C4-2B (cell line): Measurements from ENCODE around the gene MKKS.

Experiments used
- H3K27ac ChIP-seq: fragments of 450-650 bp; 2 replicates; pipeline ENCODE4 v1.5.1; 2017
- ZFX ChIP-seq: fragments of 450-650 bp; IDR thresholded peaks from 2 replicates; pipeline ENCODE4 v1.6.1; 2017
- TF ChIP-seq, protein P1 (sequence below): fragments of 450-650 bp; conservative IDR thresholded peaks from 2 replicates; pipeline ENCODE4 v1.5.1; 2017; ENCODE audit warnings: mild to moderate bottlenecking

The MKKS gene

DNA sequence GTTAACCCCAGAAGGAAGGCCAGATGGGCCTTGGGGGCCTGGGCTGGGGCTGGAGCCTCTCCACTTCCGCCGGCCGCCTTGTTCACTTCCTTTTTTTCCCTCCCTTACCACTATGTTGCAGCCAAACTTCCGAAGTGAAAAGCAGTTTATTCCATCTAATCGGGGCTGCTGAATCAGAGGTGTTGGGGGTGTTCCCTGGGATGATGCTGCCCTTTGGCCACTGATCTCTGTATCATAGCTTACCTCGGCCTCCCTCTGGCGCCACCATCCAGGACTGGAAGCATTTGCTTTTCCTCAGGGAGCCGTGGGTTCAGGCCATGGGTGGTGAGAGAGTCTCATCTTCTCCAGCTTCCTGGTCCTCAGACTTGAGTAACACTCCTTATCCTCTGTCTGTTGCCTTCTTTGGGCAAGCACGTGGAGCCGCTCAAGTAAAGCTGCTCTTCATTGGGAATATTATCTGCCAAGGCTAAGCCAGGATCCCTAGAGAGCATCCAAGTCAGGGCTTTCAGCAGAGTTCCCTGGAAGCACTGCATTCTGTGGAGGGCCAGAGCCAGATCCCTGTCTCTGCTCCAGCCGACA, 40.7 kb upstream of the MKKS start:
- H3K27ac ChIP-seq, result no peak overlapping the region
- TF ChIP-seq, protein P1, sequence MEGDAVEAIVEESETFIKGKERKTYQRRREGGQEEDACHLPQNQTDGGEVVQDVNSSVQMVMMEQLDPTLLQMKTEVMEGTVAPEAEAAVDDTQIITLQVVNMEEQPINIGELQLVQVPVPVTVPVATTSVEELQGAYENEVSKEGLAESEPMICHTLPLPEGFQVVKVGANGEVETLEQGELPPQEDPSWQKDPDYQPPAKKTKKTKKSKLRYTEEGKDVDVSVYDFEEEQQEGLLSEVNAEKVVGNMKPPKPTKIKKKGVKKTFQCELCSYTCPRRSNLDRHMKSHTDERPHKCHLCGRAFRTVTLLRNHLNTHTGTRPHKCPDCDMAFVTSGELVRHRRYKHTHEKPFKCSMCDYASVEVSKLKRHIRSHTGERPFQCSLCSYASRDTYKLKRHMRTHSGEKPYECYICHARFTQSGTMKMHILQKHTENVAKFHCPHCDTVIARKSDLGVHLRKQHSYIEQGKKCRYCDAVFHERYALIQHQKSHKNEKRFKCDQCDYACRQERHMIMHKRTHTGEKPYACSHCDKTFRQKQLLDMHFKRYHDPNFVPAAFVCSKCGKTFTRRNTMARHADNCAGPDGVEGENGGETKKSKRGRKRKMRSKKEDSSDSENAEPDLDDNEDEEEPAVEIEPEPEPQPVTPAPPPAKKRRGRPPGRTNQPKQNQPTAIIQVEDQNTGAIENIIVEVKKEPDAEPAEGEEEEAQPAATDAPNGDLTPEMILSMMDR, result no peak
- TF ChIP-seq ZFX, result no peak

DNA sequence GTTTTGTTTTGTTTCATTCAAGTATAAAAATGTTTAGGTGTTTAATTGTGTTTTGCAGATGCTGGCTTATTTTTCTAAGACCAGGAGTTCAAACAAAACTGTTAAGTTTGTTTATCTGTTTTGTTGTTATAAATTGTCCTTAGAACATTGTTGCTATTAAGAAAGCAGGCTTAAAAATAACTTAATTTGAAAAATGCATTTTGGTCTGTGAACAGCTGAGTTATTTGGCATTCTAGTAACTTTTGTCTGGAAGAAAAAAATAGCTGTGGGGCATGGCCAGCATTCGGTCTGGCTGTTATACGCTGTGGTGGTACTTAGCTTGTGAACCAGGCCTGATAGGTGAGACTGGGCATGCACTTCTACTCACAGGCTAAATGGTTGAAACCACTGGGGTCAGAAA, 38.8 kb upstream of the MKKS start:
- no peak overlapping the region for H3K27ac ChIP-seq
- no peak for TF ChIP-seq ZFX
- TF ChIP-seq, protein P1, result no peak

DNA sequence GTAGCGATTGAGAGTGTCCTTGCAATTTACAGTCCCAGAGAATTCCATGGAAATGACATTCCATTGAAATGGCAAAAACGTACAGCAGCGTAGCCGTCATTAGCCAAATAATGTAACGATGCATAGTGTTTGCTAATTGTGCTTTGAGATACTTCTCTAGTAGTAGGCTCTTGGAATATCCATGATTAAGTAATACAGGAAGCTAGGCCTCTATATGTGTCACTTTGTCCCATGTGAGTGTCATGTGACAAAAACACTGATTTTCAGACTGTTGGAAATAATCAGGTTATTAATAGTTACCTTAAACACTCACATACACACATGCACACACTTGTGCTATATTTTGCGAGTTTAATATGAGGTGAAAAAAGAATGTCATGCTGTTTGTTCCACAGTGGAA, 36.3 kb upstream of the MKKS start:
- no peak overlapping the region for H3K27ac ChIP-seq
- TF ChIP-seq, protein P1, result no peak
- no peak for TF ChIP-seq ZFX

DNA sequence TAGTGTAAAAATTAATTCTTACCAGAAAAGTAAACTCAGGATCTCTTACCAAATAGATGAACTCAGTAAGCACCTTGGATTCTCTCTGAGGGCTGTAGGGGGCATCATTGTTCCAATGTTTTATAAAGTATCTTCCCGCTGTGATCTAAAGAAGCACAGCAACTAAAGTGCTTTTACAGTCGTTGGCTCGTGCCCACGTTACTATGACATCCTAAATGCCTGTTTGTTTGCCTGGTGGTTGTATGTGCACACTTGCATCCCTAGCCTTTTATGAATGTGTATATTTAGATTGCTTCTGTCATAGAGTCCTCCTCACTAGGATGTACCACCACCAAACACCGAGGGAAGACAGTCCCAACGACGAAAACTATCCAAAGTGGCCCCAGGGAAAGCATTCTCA, 35.6 kb upstream of the MKKS start:
- no peak overlapping the region for H3K27ac ChIP-seq
- TF ChIP-seq, protein P1, result peak; percentile 81
- TF ChIP-seq ZFX, result no peak

DNA sequence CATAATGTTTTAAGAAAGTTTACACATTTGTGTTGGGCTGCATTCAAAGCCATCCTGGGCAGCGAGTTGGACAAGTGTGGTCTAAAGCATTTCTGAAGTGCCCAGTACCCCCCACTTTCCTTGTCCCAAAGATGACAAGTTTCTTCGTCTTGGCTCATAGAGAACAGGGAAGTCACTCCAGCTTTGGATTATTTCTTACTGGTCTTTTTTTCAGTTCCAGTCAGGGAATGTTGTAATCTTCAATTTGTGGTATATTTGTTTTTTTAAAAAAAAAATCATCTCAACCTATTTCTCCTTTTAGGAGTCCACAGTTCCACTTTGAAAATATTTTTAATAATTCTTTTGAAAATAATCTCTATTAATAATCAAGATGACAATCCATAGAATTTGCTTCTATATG, 35.0 kb upstream of the MKKS start:
- TF ChIP-seq ZFX, result no peak
- TF ChIP-seq, protein P1, result no peak
- no peak overlapping the region for H3K27ac ChIP-seq

DNA sequence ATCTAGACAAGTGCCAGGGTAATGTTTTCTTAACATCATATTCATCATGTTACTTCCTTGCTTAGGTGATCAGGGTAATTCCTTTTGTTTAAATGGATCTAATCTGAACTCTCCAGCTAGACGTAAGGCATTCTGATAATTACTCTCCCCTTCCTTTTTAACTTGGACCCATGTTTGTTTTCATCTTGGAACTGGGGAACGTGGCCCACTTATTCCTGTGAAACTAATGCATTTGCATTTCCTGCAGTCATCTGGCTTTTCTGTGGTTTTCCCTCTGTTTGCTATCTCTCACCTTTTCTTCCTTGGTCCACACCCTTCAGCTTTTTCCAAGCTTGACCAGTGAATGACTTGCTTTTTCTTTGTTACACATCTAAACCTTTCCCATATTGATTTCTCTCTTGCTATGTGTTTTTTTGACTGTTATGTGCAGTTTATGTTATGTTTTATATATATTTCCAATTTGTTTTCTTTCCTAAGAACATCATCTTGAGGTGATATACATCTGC, 34.4 kb upstream of the MKKS start:
- no peak overlapping the region for H3K27ac ChIP-seq
- TF ChIP-seq, protein P1, result no peak
- no peak for TF ChIP-seq ZFX

DNA sequence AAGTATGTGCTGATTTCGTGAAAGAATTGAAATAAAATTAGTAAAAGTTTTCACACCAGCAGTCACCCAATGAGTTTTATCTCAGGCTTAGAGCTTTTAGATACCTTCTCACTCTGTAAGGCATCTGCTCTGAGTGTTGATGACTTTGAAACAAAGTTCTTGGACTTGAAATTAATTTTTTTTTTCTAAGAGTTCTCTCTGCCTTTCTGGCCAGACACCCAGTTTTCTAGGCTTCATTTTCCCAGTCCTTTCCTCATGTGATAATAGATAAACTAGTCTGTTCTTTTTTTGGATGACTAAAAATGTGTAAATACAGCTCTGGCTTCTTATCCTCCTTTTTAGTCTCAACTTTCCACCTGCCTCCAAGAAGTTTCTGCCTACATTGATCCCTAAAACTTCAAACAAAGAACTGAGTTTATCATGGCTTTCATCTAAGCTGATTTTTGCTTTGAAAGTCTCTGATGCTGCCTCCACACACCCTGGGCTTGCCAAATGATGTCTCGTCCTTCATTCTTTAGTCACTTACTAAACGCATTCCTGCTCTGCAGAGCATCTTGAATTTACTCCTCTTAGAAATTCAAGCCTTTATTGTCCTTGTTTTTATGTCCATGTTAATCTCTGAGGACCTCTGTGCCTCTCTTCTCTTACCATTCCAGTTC, 33.8 kb upstream of the MKKS start:
- H3K27ac ChIP-seq, result no peak overlapping the region

More for the DNA sequence above, 33.8 kb upstream of the MKKS start:
- TF ChIP-seq ZFX, result no peak
- TF ChIP-seq, protein P1, result no peak
